HepG2 (cell line): ENCODE measurements around the gene ATAD3A. TPM values are rescaled to one million over a fixed set of nuclear protein-coding genes. Genes with fewer than 3 reads are reported as not detected.

Experiments used
- AKAP8 ChIP-seq: sonication (generic); formaldehyde crosslinking; IDR thresholded peaks from 2 replicates; pipeline ENCODE4 v1.5.1; 2020; ENCODE audit warnings: mild to moderate bottlenecking, missing genetic modification reagents
- ATF6 ChIP-seq: sonication (generic); formaldehyde crosslinking; conservative IDR thresholded peaks from 2 replicates; pipeline ENCODE4 v1.4.0; 2020; ENCODE audit warnings: missing genetic modification reagents
- CEBPB ChIP-seq: IDR thresholded peaks from 2 replicates; pipeline ENCODE4 v1.6.1; 2011; ENCODE audit warnings: low read depth, low read length, improper control_type of control experiment, borderline replicate concordance
- DMAP1 ChIP-seq: IDR thresholded peaks from 2 replicates; pipeline ENCODE4 v1.6.1; 2016
- DRAP1 ChIP-seq: IDR thresholded peaks from 2 replicates; pipeline ENCODE4 v1.6.1; 2016; ENCODE audit warnings: missing genetic modification reagents, missing compliant biosample characterization
- HOXA5 ChIP-seq: sonication (generic); formaldehyde crosslinking; IDR thresholded peaks from 2 replicates; pipeline ENCODE4 v1.4.0; 2020; ENCODE audit warnings: missing genetic modification reagents
- SATB2 ChIP-seq: sonication (generic); formaldehyde crosslinking; IDR thresholded peaks from 2 replicates; pipeline ENCODE4 v1.5.0; 2020; ENCODE audit warnings: missing genetic modification reagents
- SP4 ChIP-seq: sonication (generic); formaldehyde crosslinking; IDR thresholded peaks from 2 replicates; pipeline ENCODE4 v1.8.1; 2023; ENCODE audit warnings: mild to moderate bottlenecking, missing genetic modification reagents
- SPEN ChIP-seq: sonication (generic); formaldehyde crosslinking; IDR thresholded peaks from 2 replicates; pipeline ENCODE4 v1.5.1; 2020; ENCODE audit warnings: low read depth, mild to moderate bottlenecking, missing genetic modification reagents
- SUZ12 ChIP-seq: fragments of 150-350 bp; IDR thresholded peaks from 2 replicates; pipeline ENCODE4 v1.6.1; 2014; ENCODE audit warnings: low read depth, low read length
- TOE1 ChIP-seq: sonication (generic); formaldehyde crosslinking; IDR thresholded peaks from 2 replicates; pipeline ENCODE4 v1.4.0; 2020; ENCODE audit warnings: mild to moderate bottlenecking, missing genetic modification reagents
- ZBTB49 ChIP-seq: sonication (generic); formaldehyde crosslinking; IDR thresholded peaks from 2 replicates; pipeline ENCODE4 v1.4.0; 2020; ENCODE audit warnings: missing genetic modification reagents, borderline replicate concordance
- ZMYM3 ChIP-seq: sonication (generic); formaldehyde crosslinking; IDR thresholded peaks from 2 replicates; pipeline ENCODE4 v1.5.1; 2020; ENCODE audit warnings: mild to moderate bottlenecking, missing genetic modification reagents
- ZNF3 ChIP-seq: IDR thresholded peaks from 2 replicates; pipeline ENCODE4 v1.7.0; 2017; ENCODE audit warnings: inconsistent platforms
- ZNF318 ChIP-seq: sonication (generic); formaldehyde crosslinking; IDR thresholded peaks from 2 replicates; pipeline ENCODE4 v1.4.0; 2020; ENCODE audit warnings: mild to moderate bottlenecking, missing genetic modification reagents
- ZNF337 ChIP-seq: sonication (generic); formaldehyde crosslinking; IDR thresholded peaks from 2 replicates; pipeline ENCODE4 v1.5.1; 2020; ENCODE audit warnings: missing genetic modification reagents, low read depth, mild to moderate bottlenecking, borderline replicate concordance
- ZNF354B ChIP-seq: sonication (generic); formaldehyde crosslinking; IDR thresholded peaks from 2 replicates; pipeline ENCODE4 v1.8.0; 2022; ENCODE audit warnings: mild to moderate bottlenecking, missing genetic modification reagents
- polyA plus RNA-seq, 8 experiments: library from polyadenylated mRNA; depleted of rRNA in 3 of 8; stranded (reverse) in 7 of 8; unstranded in 1 of 8; fragments of >200 nt; fragmentation: Illumina TruSeq in 4 of 8; extraction: Trizol in 4 of 8; gene quantifications; 2 replicates each; pipeline versions ENCODE4 v1.2.1 to v1.2.3, GENCODE V29; 2011 to 2016; ENCODE audit warnings: low read depth in 4 of 8, missing spikeins in 1 of 8, mixed read lengths in 1 of 8; ENCODE audit not compliant: insufficient read depth in 1 of 8
- total RNA-seq, 5 experiments: library from RNA; depleted of rRNA; stranded (reverse); fragments of >200 nt; fragmentation: Illumina TruSeq; extraction: Trizol; gene quantifications; 2 replicates each; pipeline ENCODE4 v1.2.3, GENCODE V29; 2016; ENCODE audit warnings: low read depth in 1 of 5

The ATAD3A gene
- total and polyA plus RNA-seq, 2 of the 13 experiments (the other 11 are each of a cell fraction or from before 2014, with no cell fraction given): 10.6 to 49.0 TPM

GRCh38 chr1:1471389-1472052, 40.4 kb upstream of the ATAD3A start, which contains the start of gene ATAD3B (continued):
- TF ChIP-seq ATF6 (CRISPR knock-in tag) (no peak), AKAP8 (CRISPR knock-in tag) (no peak), TOE1 (no peak), HOXA5 (CRISPR knock-in tag) (peak; percentile 35; the same call in 1 of the 2 replicates), DMAP1 (CRISPR knock-in tag) (no peak), SUZ12 (no peak), ZNF354B (CRISPR knock-in tag) (no peak), ZBTB49 (CRISPR knock-in tag) (no peak), SATB2 (CRISPR knock-in tag) (no peak), SPEN (peak; percentile 89), ZMYM3 (CRISPR knock-in tag) (no peak), ZNF3 (CRISPR knock-in tag) (no peak), ZNF318 (CRISPR knock-in tag) (no peak), SP4 (peak; percentile 86; the same call in 1 of the 2 replicates), DRAP1 (CRISPR knock-in tag) (peak; percentile 73), CEBPB (no peak), ZNF337 (no peak)
